Erythroblast (primary cell): Measurements from ENCODE around the gene ATIC.

ENCODE experiments used
- DNase-seq, 2 experiments: peaks; one replicate each; lab custom pipeline; 2025; lab: John Stamatoyannopoulos, UW
- GATA1 ChIP-seq: IDR thresholded peaks from 2 replicates; pipeline ENCODE4 v1.6.1; 2011; ENCODE audit warnings: low read depth, mild to moderate bottlenecking, control low read depth, low read length, moderate library complexity
- POLR2A ChIP-seq: IDR thresholded peaks from 2 replicates; pipeline ENCODE4 v1.6.1; 2011; ENCODE audit warnings: mild to moderate bottlenecking, low read length

The ATIC gene

GRCh38 chr2:215370112-215370965 lies 58.5 kb downstream of the ATIC start:
- no peak for DNase-seq
- TF ChIP-seq POLR2A (no peak), GATA1 (no peak)

DNA sequence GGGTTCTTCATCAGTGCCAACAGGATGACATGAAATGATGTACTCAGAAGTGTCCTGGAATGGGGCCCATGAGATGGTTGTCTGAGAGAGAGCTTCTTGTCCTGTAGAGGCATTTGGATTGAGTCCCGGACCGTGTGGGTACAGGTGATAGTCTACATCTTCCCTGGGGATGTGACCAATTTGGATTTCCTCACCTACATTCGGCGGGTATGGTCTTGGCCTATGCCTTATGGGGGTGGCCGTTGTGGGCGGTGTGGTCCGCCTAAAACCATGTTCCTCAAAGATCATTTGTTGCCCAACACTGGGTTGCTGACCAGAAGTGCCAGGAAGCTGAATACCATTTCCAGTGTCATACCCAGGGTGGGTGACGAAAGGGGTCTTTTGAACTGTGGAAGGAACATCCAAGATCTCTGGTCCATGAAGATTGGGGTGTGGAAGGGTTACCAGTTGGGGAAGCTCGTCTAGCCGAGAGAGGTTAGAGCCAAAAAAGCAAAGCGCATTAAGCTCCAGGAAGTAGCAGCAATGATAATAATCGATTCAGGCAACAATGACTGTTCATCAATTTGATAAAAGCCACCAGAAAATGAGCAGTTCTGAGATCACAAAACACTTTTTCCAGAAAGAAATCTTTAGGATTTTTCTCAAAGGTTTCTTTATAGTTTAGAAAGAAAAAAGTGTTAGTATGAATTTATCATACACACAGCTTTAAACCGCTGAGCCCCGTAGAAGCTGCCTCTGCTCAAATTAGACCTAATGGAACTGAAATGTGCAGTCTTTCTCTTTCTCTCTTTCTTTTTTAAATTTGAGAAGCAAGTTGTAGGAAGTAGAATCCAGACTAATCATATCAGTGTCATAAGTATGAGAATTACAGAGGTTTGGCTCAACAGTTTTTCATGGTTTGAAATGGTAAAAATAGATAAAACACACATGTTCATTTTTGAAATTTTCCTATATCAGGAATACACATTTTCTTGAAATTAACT lies 60.3 kb downstream of the ATIC start:
- no peak for TF ChIP-seq POLR2A
- TF ChIP-seq GATA1 = no peak
- no peak for DNase-seq

DNA sequence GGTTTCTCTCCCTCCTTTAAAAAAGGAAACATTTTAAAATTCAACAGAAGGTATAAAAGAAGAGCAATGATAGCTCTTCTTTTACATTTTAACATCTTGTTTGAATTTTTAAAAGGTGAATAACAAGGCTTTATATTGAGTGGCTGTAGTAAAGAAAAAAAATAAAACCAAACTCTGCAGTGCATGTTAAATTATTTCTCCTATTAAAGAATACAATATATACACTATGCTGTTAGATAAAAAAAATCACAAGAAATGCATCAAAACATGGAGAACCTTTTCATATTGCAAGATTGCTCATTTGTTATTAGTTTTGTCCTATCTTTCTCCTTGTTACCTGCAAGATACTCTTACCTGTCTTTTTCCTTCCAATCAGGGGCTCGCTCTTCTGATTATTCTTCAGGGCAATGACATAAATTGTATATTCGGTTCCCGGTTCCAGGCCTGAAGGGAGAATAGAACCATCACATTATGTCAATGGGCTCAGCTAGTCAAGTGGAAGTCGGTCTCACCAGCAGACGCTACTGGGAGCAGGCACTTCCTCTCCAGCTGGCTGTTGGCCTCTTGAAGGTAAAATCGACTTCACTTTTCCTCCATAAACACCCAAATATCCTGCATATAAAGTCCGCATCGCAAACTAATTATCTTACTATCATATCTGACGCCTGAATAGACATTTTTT lies 61.2 kb downstream of the ATIC start:
- DNase-seq = no peak
- TF ChIP-seq POLR2A (no peak), GATA1 (no peak)

- no peak for DNase-seq
- TF ChIP-seq GATA1 (no peak), POLR2A (no peak)
Measured at GRCh38 chr2:215374002-215374401, 62.1 kb downstream of the ATIC start.

GRCh38 chr2:215374642-215375466 lies 63.0 kb downstream of the ATIC start:
- TF ChIP-seq GATA1 (no peak), POLR2A (no peak)
- DNase-seq = no peak

- TF ChIP-seq POLR2A (no peak), GATA1 (no peak)
- no peak for DNase-seq
Measured at GRCh38 chr2:215375467-215375830, 63.6 kb downstream of the ATIC start.

GRCh38 chr2:215376103-215376780 lies 64.4 kb downstream of the ATIC start:
- no peak for DNase-seq
- TF ChIP-seq POLR2A = no peak
- TF ChIP-seq GATA1 = no peak

DNA sequence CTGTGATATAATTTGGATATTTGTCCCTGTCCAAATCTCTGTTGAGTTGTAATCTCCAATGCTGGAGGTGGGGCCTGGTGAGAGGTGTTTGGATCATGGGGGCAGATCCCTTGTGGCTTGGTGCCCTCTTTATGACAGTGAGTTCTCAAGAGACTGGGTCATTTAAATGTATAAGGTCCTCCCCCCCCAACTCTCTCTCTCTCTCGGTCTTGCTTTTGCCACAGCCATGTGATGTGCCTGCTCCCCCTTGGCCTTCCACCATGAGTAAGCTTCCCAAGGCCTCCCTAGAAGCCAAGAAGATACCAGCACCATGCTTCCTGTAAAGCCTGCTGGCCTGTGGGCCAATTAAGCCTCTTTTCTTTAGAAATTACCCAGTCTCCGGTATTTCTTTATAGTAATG lies 65.4 kb downstream of the ATIC start:
- DNase-seq = no peak
- TF ChIP-seq POLR2A (no peak), GATA1 (no peak)

GRCh38 chr2:215378045-215378444 lies 66.2 kb downstream of the ATIC start:
- TF ChIP-seq POLR2A (no peak), GATA1 (no peak)

GRCh38 chr2:215379039-215379438 lies 67.2 kb downstream of the ATIC start:
- no peak for DNase-seq
- TF ChIP-seq POLR2A (no peak), GATA1 (no peak)

More at GRCh38 chr2:215378045-215378444, 66.2 kb downstream of the ATIC start:
- no peak for DNase-seq

DNA sequence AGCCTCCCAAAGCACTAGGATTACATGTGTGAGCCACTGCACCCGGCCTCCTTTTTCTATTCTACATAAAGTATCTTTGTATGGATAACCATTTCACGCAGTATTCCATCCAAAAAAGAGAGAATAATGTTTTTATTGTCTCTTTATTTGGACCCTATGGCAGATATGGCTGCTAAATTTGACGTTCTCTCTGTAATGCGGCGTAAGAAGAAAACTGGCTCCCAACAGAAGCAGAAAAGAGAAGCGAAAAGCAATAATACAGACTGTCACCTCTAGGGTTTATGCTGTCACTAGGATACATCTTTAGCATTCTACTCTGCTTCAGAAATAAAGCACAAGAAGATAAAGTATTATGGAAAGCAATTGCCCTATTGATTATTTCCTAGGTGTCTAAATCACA lies 68.1 kb downstream of the ATIC start:
- TF ChIP-seq GATA1 = no peak
- TF ChIP-seq POLR2A = no peak
- DNase-seq = no peak

DNA sequence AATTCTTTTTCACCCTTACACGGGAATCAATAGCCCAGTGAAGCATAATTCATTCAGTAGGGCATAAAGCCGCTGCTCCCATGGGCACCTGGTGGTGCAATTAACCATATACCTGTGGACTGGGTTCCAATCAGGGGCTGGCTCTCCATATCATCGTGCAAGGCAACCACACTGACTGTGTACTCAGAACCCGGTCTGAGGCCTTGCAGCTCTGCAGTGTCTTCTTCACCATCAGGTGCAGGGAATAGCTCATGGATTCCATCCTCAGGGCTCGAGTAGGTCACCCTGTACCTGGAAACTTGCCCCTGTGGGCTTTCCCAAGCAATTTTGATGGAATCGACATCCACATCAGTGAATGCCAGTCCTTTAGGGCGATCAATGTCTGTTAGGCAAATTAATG lies 68.8 kb downstream of the ATIC start:
- no peak for DNase-seq
- TF ChIP-seq POLR2A = no peak
